Lung (tissue), 12 donors: Measurements from ENCODE around the gene MAP7D1. TPM values are rescaled to one million over a fixed set of nuclear protein-coding genes. Genes with fewer than 3 reads are reported as not detected.

ENCODE experiments used
- ATAC-seq: fragments of 200-7000 bp; cut with Tn5 transposase; one replicate; pipeline ENCODE4 v1.9.1; 2020; ENCODE audit warnings: moderate number of reproducible peaks; ENCODE audit not compliant: insufficient read depth, low FRiP score
- DNase-seq, 3 donors: peaks; one replicate each; pipeline ENCODE4 v3.0.0-alpha.2; 2013 to 2017
- H3K27ac ChIP-seq, 2 donors: one replicate each; pipeline ENCODE4 v1.5.1; 2013; ENCODE audit warnings: mild to moderate bottlenecking in 2 of 2, moderate library complexity in 2 of 2, control low read depth in 1 of 2, inconsistent platforms in 1 of 2, low read depth in 1 of 2, low read length in 1 of 2
- H3K27me3 ChIP-seq, 3 donors: one replicate each; pipeline ENCODE4 v1.5.1; 2013; ENCODE audit warnings: low read length in 2 of 3; ENCODE audit not compliant: control insufficient read depth in 3 of 3, insufficient read depth in 3 of 3
- H3K36me3 ChIP-seq, 4 donors: one replicate each; pipeline ENCODE4 v1.5.1; 2013; ENCODE audit warnings: low read length in 4 of 4, mild to moderate bottlenecking in 1 of 4, moderate library complexity in 1 of 4; ENCODE audit not compliant: control insufficient read depth in 4 of 4, insufficient read depth in 4 of 4
- H3K4me1 ChIP-seq, 5 donors: one replicate each; pipeline ENCODE4 v1.5.1; 2013; ENCODE audit warnings: low read length in 5 of 5, mild to moderate bottlenecking in 2 of 5, moderate library complexity in 1 of 5; ENCODE audit not compliant: control insufficient read depth in 5 of 5, insufficient read depth in 5 of 5
- H3K4me3 ChIP-seq: one replicate; pipeline ENCODE4 v1.5.1; 2013; ENCODE audit warnings: mild to moderate bottlenecking, control low read depth, moderate library complexity
- H3K9ac ChIP-seq, 2 donors: one replicate each; pipeline ENCODE4 v1.5.1; 2013; ENCODE audit warnings: low read length in 2 of 2, control low read depth in 1 of 2; ENCODE audit not compliant: insufficient read depth in 1 of 2
- H3K9me3 ChIP-seq, 4 donors: one replicate each; pipeline ENCODE4 v1.5.1; 2013; ENCODE audit warnings: low read length in 3 of 4, mild to moderate bottlenecking in 1 of 4, moderate library complexity in 1 of 4; ENCODE audit not compliant: control insufficient read depth in 4 of 4, insufficient read depth in 3 of 4
- CTCF ChIP-seq: IDR thresholded peaks from 2 replicates; pipeline ENCODE4 v1.5.1; 2012; ENCODE audit warnings: mild to moderate bottlenecking; ENCODE audit errors: control extremely low read depth, extremely low read depth
- WGBS, 2 donors: extraction: QIAGEN DNeasy Blood & Tissue Kit; methylation state at CpG; one replicate each; pipeline ENCODE4 v1.1.7; 2013; 5-methylcytosine and 5-hydroxymethylcytosine counted together
- polyA plus RNA-seq, 2 donors: library from polyadenylated mRNA; stranded (reverse); fragments of 200-250 nt; gene quantifications; one replicate each; pipeline ENCODE4 v1.2.1, GENCODE V29; 2013
- total RNA-seq, 2 donors: library from RNA; depleted of rRNA in 1 of 2; stranded (reverse); fragments of >200 nt in 1 of 2; gene quantifications; one replicate each; pipeline ENCODE4 v1.2.1, GENCODE V29; 2014 to 2021
- donor health status: control.
- donor health status: control.
- donor health status: Bipolar disorder and iron deficiency.
- donor health status: healthy.
- donor health status: DM: yes; HTN: yes; CAD: no.

MAP7D1 gene
- total and polyA plus RNA-seq, 4 donors: 47.3 to 140 (median 78.5) TPM

GRCh38 chr1:36118447-36119204 is 37.3 kb upstream of the MAP7D1 start:
- H3K27me3 ChIP-seq: peaks cover 0 to 8% (median 0%) of the 10 kb centered on the region in 3 donors
- H3K4me1 ChIP-seq: peaks cover 0 to 11% (median 0%) of the 10 kb centered on the region in 5 donors
- no peak overlapping the region for H3K4me3 ChIP-seq
- no peak for TF ChIP-seq CTCF
- WGBS, 2 donors: 76 to 80% methylated on average over 10 of the region's 10 CpGs
- ATAC-seq: no peak
- DNase-seq: no peak
- H3K9me3 ChIP-seq: no peaks in the 10 kb centered on the region
- no peak overlapping the region for H3K27ac ChIP-seq
- H3K36me3 ChIP-seq: no peaks in the 10 kb centered on the region
- H3K9ac ChIP-seq: no peak overlapping the region

GRCh38 chr1:36119456-36119855 is 36.5 kb upstream of the MAP7D1 start:
- TF ChIP-seq CTCF: no peak
- no peak for DNase-seq
- Histone ChIP-seq H3K4me1 (peaks cover 0 to 11% (median 0%) of the 10 kb centered on the region in 5 donors), H3K27me3 (peaks cover 0 to 16% (median 1%) of the 10 kb centered on the region in 3 donors), H3K9ac (no peak overlapping the region), H3K27ac (peak overlapping the region in 1 of 2 donors; percentile 1), H3K4me3 (no peak overlapping the region), H3K9me3 (no peaks in the 10 kb centered on the region), H3K36me3 (no peaks in the 10 kb centered on the region)
- no peak for ATAC-seq
- WGBS, 2 donors: 51 to 65% methylated on average over 9 of the region's 9 CpGs

- no peaks in the 10 kb centered on the region for H3K9me3 ChIP-seq
- 83 to 87% methylated on average over 12 of the region's 12 CpGs for WGBS, 2 donors
- H3K36me3 ChIP-seq: no peaks in the 10 kb centered on the region
- no peak overlapping the region for H3K9ac ChIP-seq
- ATAC-seq (no peak), DNase-seq (no peak)
- no peak overlapping the region for H3K27ac ChIP-seq
- peaks cover 0 to 15% (median 0%) of the 10 kb centered on the region in 5 donors for H3K4me1 ChIP-seq
- H3K27me3 ChIP-seq: peaks cover 0 to 34% (median 8%) of the 10 kb centered on the region in 3 donors
- no peak for TF ChIP-seq CTCF
- no peak overlapping the region for H3K4me3 ChIP-seq
Measured at GRCh38 chr1:36122062-36123030, 33.6 kb upstream of the MAP7D1 start.
